NCI-H2227 (cell line): ENCODE measurements around the gene NBEA.

Experiments used
- DNase-seq: peaks from one replicate; lab custom pipeline; 2025; ENCODE audit not compliant: unreplicated experiment; lab: John Stamatoyannopoulos, UW

NBEA gene

DNA sequence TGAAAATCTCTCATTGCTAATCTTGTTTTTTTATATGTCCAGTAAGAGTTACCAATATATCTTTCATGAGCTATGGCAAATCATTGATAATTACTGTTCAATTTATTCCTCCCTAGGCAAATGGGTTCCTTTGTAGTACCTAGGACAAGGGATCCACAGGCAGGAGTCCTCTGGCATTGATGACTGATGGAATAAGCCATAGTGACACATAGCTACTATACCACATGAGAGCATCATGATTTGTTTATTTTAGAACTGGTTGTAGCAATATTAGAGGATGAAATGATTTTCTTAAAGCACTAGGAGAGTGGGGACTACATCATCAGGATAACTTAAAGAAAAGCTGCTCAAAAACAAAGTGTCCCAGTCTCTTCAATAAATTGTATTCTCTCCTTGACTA, 556.2 kb downstream of the NBEA start:
- no peak for DNase-seq

DNA sequence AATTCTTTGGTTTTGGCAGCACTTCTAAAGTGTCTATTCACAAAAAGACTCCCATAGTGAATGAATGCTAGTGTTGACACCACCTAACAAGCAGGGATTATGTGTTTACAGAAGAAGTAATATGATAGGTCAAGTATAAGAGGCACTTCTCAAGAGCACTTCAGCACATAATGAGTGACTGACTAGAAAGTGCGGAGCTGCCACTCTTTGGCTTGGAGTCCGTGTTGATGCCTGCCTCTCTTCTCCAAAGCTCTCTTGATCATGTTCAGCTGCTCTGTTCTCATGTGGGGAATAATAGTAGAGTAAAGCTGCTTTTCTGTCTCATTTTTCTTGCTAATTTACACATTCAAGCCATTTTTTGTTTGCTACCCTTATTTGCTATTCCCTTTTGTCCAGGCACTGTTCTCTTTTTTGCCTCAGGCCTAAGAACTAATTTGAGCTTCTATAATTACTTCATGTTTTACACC, 557.2 kb downstream of the NBEA start:
- peak; percentile 87 for DNase-seq

DNA sequence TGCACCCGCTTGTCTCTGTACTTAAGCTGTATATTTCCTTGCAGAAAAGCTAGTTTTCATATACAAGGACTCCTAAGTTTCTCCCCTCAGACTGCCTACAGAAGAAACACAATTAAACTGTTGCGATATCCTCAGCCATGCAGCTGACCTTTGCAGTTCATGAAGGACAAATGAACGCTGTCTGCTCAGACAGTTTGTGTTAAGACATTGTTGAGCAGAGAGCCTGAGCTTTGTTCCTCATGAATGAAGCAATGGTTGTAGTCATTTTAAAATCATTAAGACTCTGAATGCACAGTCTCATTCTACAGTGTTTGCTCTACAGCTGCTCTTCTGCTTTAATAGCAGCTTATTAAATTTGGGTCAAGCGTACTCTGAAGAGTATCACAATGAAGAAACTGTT, 557.6 kb downstream of the NBEA start:
- no peak for DNase-seq

DNA sequence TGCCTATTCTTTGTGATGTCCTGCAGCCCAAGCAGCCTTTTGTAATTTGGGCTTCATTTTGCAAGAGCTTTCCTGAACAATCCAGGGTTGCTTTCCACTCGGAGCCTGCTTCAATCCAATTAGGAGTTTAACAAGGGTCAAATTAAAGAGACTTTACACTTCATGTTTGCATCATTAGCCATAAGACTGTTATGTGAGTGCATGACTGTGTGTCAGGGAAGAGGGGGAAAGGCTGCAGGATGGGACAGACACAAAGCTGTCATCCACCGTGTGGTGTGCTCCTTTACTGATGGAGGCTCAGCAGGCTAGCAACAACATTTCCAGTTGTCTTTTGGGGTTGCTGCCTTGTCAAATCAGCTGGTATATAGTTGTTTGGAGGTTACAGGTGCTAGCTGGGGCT, 558.1 kb downstream of the NBEA start:
- no peak for DNase-seq

DNA sequence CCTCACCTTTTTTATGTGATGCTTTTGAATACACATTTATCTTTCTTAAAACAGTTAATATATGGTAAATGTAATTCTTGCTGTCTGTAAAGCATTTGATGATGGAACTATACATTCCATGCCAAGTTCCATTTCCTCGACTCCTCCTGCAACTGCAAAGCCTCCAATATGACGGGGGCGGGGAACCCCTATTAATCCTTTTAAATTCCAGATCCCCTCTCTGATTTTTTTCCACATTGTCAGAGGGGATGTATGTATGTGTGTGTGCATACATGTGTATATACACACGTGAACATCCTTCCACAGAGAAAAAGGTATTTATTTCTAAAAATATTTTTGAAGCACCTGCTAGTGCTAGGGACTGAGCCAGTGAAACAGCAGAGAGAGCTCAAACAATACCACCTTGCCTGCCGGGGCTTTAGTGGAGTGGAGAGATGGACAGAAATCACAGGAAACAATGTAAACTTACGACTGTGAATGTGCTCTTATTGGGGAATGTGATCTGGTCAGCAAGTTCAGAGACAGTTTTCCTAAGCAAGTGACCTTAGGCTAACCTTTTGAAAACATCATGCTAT, 559.7 kb downstream of the NBEA start:
- no peak for DNase-seq

DNA sequence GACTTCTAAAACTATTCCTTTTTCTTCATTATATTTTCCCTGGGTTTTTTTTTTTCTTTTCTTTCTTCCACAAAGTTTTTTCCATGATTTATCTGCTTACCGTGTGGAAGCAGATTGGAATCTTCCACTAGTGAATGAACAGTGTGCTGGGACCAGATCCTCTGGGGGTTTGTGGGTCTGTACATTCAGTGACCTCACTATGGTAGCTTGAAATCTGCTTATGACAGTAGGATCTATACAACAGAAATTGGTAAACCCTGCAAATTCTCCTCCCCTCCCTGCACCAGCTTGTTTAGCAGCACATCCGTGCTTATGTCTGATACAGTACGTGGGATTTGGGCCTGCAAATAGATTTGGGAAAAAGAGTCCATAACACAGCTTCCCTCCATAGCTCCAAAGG, 560.4 kb downstream of the NBEA start:
- no peak for DNase-seq

DNA sequence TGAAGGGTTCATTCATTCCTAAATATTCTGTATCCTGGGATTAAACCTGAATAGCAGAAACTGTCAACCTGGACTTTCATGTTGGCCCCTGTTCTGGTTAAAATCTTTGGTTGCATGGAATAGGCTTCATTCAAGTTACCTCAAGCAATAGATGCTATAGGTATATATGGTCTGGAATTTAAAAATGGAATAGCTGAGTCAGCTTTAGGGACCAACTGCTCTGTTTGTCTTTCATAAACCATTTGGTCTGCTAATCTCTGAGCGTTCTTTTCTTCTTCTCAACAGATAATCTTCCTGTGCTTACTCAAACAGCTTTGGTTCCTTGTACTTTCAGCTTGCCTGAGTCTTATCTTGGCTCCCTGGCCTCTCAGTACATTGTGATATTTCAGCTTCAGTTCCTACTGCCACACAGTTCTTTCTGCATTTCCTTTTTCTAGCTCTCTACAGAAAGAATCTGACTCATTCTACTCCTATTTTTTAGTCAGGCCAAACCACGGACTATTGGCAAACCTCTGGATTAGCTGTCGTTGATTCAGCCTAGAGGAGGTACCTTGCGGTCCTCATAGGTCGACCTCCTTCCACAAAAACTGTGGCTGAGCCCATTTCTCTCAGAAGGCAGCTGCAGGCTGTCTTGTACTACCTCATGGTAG, 570.3 kb downstream of the NBEA start:
- no peak for DNase-seq

DNA sequence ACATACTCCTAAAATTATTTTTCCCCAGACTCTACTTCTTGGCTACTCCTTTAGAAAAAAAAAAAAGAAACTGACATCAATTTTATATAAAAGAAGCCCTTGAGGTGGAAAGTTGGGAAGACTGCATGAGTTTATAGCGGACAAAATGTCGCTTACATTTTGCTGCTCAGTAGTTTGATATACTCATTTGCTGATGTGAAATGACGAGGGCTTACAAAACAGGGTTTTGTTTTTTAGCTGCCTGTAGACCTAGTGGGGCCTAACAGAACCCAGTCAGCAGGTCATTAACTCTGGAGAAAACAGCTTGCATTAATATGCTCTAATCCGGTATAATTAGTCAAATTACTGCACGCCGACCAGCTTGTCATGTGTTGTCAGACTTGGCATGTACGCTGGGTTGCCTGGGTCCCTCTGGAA, 572.0 kb downstream of the NBEA start:
- no peak for DNase-seq

DNA sequence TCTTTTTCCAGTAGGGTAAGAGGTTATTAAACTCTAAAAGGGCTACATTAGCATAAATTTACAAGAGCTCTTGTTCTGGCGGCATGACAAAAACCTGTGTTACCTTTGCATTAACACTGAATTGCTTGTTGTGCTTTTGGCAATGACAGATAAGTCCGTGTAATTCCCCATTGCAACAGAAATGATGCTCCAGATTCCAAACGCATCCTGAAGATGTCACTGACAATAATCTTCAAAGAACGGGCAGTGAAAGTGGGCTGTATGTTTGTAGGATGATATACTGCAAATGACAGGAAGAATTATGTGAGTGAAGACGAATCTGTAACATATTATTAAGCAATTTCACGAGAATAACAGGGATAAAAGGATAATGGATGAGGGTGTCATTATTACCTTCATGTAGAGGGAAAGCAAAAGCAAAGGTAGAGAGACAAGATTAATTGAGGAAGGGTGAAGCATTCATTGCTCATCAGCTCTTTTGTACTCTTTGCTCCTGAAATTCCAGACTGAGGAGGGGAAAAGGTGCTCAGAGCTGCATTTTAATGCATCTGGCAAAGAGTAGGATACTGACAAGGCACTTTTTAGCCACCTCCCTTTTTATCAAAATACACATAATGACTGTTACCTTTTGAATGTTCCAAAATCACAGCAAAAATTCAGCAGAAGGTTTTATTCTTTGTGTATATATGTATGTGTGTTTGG, 572.9 kb downstream of the NBEA start:
- DNase-seq, result peak; percentile 84

DNA sequence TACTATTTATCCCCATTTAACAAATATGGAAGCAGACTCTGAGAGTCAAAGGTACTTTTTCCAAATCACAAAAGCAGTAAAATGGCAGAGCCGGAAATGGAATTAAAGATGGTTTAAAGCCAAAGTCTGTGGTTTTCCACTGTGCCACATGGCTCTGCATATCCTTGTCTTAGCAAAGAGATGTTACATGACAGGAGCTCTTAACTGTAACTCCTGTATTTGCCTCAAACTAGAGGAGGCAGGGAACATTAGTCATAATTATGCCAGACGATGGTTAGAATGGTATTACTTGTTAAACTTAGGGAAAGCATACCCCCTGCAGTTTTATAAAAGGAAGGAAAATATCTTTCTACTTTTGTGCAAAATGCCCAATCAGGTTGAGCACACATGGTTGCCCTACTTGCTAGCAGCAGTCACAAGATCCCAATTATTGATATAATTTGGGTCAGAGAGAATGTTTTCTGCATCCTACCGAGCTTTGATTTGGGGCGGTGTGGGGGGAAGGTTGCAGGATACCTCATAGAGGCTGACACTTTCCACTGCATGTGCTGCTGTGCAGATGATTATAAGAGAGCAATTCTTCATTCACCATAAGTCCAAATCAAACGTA, 576.4 kb downstream of the NBEA start:
- DNase-seq, result no peak

DNA sequence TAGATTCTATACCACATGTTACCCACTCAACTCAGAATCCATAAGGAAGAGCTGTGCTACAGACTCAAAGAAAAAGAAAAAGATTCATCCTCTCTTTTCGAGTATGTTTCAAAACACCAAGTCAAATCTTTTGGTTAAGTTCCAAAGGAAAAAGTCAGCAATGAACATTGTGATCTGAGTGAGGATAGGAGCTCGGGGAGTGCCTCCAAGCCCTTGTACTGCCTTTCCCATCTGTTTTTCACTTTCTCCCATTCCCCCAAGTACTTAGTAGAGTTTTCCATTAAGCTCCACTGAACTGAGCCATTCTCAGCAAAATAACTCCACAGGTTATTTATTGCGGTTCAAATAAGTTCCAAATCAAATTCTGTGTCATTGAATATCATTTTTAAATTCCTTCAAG, 582.1 kb downstream of the NBEA start:
- no peak for DNase-seq

DNA sequence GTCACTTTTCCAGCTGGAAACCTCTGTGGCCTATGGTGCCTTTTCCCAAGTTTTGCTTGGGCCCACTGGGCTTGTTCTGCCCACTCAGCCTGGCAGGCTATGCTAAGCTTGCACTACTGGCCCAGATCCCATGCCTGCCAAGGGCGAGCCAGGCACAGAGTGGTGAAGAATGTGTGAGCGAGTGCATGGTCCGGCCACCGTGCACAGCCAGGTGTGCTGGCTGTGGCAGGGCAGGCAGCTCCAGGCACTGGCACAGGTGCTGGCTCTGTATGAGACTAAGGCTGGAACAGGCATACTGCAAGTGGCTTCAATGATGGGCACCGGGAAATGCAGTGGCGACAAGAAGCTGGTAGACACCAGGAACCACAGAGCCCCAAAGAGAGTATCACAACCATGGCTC, 584.5 kb downstream of the NBEA start:
- no peak for DNase-seq

DNA sequence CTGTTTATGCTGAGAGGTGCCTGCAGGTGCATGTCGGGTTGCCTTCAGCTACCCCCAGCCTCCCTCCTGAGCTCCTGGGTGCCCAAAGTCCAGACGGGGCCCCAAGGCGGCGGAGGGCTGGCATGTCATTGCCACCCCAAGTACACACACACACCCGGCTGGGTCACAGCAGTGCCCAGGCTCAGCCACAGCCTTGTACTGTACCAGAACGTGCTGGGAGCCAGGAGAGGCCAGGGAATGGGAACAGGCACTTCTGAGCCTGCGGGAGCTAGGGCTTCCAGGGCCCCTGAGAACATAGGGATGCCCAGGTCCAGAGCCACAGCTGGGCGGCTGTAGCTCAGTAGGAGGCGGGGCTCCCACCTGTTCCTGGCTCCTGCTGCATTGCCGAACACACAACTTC, 585.4 kb downstream of the NBEA start:
- no peak for DNase-seq

DNA sequence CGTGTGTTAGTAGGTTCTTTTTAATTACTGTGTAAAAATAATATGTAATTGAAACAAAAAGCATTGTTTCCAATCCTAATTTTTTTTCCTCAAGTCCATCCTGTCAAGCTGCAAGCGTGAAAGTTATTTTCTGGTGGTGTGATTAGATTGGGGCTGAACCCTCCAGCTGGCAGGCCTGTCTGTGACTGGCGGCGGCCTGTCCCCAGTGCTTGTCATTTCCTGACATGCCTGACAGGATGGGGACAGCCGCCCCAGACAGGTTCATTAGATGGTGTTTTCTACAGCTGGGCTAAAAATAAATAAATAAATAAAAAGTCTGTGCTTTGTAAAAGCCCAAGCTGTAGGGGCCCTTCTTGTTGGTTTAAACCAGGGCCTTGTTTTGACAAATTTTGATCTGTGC, 588.1 kb downstream of the NBEA start:
- no peak for DNase-seq

DNA sequence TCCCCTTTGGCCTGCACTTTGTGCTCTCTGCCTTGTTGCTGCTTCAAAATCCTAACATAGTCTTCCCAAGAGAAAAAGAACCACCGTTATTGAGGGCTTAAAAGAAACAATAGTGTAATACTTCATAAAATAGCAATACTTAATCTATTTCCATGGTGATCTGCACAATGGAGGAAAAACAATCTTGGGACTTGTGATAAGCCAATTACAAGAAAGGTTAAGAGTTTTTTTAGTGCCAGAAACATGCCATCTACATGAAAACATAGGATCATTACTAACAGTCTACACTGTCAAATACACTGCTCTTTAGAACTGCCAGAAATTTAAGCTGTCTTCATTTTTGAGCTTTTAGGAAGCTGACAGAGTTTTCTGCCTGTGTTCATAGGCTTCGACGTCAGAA, 588.5 kb downstream of the NBEA start:
- DNase-seq, result no peak

DNA sequence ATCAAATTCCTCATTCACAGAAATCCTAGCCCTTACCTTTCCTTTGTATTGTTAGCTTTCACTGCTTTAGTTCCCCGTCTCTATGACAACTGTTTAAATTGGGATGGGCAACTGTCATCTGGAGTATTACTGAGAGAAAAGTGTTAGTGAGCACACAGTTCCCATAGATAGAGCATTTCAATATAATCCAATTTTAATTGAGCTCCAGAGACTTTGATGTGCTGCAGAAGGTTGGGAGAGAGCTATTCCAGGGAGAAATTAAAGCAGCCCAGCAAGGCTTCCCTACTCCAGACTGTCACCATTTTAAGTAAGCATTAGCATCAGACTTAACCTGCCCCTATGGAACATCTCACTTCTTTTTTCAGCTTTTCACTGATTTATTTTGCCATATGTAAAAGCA, 589.5 kb downstream of the NBEA start:
- no peak for DNase-seq

DNA sequence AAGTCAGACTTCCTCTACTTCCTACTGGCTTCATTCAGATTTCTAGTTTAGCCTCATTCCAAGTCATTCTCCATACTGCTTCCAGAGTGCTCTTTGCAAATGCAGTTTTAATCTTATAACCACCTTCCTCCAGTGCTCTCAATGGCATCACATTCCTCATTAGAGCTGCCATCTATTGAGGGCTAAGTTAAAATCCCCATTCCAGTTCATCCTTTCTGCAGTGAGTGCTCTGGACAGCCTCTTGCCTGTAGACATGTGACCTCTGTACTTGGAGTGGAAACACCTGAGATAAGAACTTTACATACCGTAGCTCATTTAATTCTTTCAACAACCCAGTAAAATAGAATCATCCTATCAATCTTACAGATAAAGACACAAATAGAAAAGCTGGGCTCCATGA, 592.3 kb downstream of the NBEA start:
- no peak for DNase-seq

DNA sequence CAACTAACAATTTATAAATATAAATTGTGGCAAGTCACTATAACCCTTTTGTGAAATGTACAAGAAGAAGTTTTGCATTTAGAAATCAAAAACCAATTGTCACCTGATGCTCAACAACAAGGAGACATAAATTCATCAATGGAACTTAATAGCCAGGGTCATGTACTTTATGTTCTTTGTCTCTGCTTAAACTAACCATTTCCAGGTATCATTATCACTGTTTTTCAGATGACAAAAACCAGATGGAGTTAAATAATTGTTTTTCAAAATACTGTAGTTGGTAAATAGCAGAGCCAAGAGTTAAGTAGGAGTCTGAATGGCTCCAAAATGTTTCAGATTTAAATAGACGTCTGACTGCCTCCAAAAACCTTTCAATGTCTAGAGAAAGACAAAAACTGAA, 606.7 kb downstream of the NBEA start:
- no peak for DNase-seq

DNA sequence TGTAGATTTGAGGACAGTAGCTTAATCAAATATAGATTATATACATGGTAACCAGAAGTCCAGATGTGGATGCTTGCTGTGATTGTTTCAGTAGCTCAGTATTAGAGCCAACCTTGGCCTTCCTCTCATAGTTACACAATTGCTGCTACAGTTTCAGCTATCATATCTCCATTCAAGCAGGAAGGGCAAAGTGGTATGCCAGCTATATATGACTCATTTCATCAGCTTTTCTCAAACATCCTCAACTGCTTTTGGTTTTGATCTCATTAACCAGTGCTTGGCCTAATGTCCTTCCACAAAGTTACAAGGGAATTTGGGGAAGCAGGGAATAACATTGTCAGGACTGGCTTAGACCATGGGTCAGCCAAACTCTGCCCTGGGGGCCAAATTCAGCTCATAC, 607.4 kb downstream of the NBEA start:
- DNase-seq, result no peak

DNA sequence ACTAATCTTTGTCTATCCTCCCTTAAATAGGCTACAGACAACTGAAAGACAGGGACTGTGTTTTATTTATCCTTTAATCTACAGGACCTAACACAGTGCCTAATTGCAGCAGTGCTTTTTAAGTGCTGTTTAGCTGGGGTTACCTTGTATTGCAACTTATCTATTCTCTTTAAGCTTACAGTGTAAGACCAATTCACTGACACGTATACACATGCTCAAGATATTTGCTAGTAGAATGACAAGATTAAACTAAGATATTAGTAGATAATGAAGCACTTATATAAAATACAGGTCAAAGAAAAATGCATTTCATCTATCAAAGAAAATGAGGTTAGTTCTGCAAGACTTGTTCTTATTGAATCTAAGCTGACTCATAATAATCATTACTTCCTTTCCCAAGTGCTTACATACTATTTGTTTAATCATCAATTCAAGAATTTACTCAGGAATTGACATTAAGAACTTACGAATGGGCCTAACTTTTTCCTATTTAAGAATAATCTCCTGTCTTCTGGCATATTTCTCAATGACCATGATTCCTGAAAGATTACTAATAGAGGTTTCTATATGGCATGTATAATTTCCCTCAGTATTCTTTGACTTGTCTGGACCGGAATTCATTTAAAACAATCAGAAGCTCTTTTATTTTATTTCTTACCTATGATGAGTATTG, 610.2 kb downstream of the NBEA start:
- no peak for DNase-seq

DNA sequence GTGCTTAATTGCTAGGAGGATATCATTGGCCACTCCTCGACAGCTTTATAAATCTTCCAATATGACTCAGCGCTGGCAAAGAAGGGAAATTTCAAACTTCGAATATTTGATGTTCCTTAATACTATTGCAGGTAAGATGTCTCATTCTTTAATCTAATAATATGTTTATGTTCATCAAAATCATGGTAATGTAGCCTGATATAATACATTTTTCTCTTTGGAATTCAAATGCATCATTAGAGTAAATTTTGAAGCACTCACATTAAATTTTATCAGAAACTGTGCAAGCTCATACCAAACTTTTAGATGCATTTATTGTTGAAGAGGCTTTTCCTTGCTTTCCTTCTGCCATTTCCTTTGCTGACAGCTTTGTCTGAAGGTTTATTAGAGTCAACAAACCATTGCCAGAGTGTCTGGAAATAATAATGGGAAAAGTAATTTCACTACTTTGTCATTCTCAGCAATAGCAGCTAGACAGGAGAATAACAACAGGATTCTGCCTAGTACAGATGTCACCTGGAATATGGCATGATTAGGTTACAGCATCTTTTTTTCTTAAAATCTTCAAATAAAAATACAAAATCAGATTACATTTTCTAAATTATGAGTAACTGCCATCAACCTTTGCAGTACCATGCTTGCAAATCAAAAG, 613.0 kb downstream of the NBEA start:
- DNase-seq, result no peak
